A549 (cell line): ENCODE measurements around the gene MSMB. TPM values are rescaled to one million over a fixed set of nuclear protein-coding genes. Genes with fewer than 3 reads are reported as not detected.

Experiments used
- ATAC-seq, 2 experiments: fragments of 200-7000 bp in 1 of 2; fragments of >200 bp in 1 of 2; cut with Nextera tagmentation in 1 of 2; cut with Tn5 transposase in 1 of 2; 3 replicates each; pipeline versions ENCODE4 v1.8.0 to v1.9.1; 2018 to 2020; ENCODE audit warnings: mild to moderate bottlenecking in 1 of 2, moderate library complexity in 1 of 2
- CTCF ChIA-PET: fragments of 300-600 bp; sonication (Branson Sonifier 250); formaldehyde crosslinking; extraction: SDS; loops from one replicate; lab custom pipeline; 2021; ENCODE audit warnings: antibody characterized with exemption, inconsistent platforms; lab: Yijun Ruan, JAX
- POLR2A ChIA-PET: fragments of 350-600 bp; formaldehyde crosslinking; extraction: SDS; loops from one replicate; lab custom pipeline; 2021; ENCODE audit warnings: antibody characterized with exemption, inconsistent platforms; lab: Yijun Ruan, JAX
- DNase-seq, 2 experiments: peaks; one replicate each; pipeline versions ENCODE4 v3.0.0 to v3.0.0-alpha.2; 2011 to 2016; ENCODE audit warnings: low read depth in 1 of 2, low spot score in 1 of 2
- FAIRE-seq: peaks from 2 replicates; lab custom pipeline; 2011; peaks lifted over from hg19 to GRCh38; lab: Jason Lieb, UNC
- H3K27ac ChIP-seq, 2 experiments: fragments of >200 bp; sonication (Bioruptor Twin); formaldehyde crosslinking; 3 replicates each; pipeline ENCODE4 v1.5.1; 2016 to 2017
- H3K4me1 ChIP-seq: fragments of >200 bp; sonication (Bioruptor Twin); formaldehyde crosslinking; 3 replicates; pipeline ENCODE4 v1.6.1; 2016
- H3K4me2 ChIP-seq: fragments of >200 bp; sonication (Bioruptor Twin); formaldehyde crosslinking; 3 replicates; pipeline ENCODE4 v1.6.1; 2016
- H3K4me3 ChIP-seq: fragments of >200 bp; sonication (Bioruptor Twin); formaldehyde crosslinking; 3 replicates; pipeline ENCODE4 v1.5.1; 2016
- H3K9me3 ChIP-seq: fragments of >200 bp; sonication (Bioruptor Twin); formaldehyde crosslinking; 3 replicates; pipeline ENCODE4 v1.6.1; 2016
- CBX2 ChIP-seq: fragments of 200-600 bp; sonication (generic); IDR thresholded peaks from 2 replicates; pipeline ENCODE4 v1.6.1; 2016; ENCODE audit warnings: low read depth, mild to moderate bottlenecking, borderline replicate concordance
- CBX8 ChIP-seq: fragments of 200-600 bp; sonication (generic); IDR thresholded peaks from 2 replicates; pipeline ENCODE4 v1.6.1; 2016
- ESRRA ChIP-seq: fragments of 150-350 bp; IDR thresholded peaks from 2 replicates; pipeline ENCODE4 v1.6.1; 2014; ENCODE audit warnings: mild to moderate bottlenecking, low read length, borderline replicate concordance
- HEYL ChIP-seq: fragments of 250-450 bp; sonication (Bioruptor Pico); IDR thresholded peaks from 2 replicates; pipeline ENCODE4 v1.8.0; 2021; ENCODE audit warnings: mild to moderate bottlenecking, moderate library complexity
- JUN ChIP-seq, 2 experiments: fragments of >200 bp; sonication (Bioruptor Twin); formaldehyde crosslinking; IDR thresholded peaks; 2 replicates in 1 of 2; 3 replicates in 1 of 2; pipeline ENCODE4 v1.6.1; 2016 to 2017
- MAFK ChIP-seq: fragments of 450-650 bp; IDR thresholded peaks from 2 replicates; pipeline ENCODE4 v1.6.1; 2014; ENCODE audit not compliant: partially characterized antibody
- NFE2L2 ChIP-seq: fragments of 150-350 bp; conservative IDR thresholded peaks from 2 replicates; pipeline ENCODE4 v1.6.1; 2014; ENCODE audit warnings: low read length
- PHF8 ChIP-seq: fragments of 200-600 bp; sonication (generic); IDR thresholded peaks from 2 replicates; pipeline ENCODE4 v1.6.1; 2016; ENCODE audit warnings: low read depth, mild to moderate bottlenecking, antibody characterized with exemption, moderate library complexity, borderline replicate concordance
- POLR2AphosphoS2 ChIP-seq: conservative IDR thresholded peaks from 2 replicates; pipeline ENCODE4 v1.6.1; 2012; ENCODE audit warnings: low read length, improper control_type of control experiment, inconsistent platforms
- RAD21 ChIP-seq, 2 experiments: fragments of >200 bp in 1 of 2; sonication (Bioruptor Twin) in 1 of 2; formaldehyde crosslinking in 1 of 2; IDR thresholded peaks in 1 of 2; conservative IDR thresholded peaks in 1 of 2; 2 replicates in 1 of 2; 3 replicates in 1 of 2; pipeline ENCODE4 v1.6.1; 2012 to 2018; ENCODE audit warnings: inconsistent platforms in 1 of 2
- RARB ChIP-seq: fragments of 250-450 bp; sonication (Bioruptor Pico); IDR thresholded peaks from 2 replicates; pipeline ENCODE4 v1.8.0; 2021; ENCODE audit warnings: mild to moderate bottlenecking, moderate library complexity
- SMC3 ChIP-seq: fragments of >200 bp; sonication (Bioruptor Twin); formaldehyde crosslinking; IDR thresholded peaks from 3 replicates; pipeline ENCODE4 v1.6.1; 2018; ENCODE audit warnings: inconsistent platforms
- TP53 ChIP-seq: fragments of 250-450 bp; sonication (Bioruptor Pico); IDR thresholded peaks from 2 replicates; pipeline ENCODE4 v1.5.0; 2021; ENCODE audit warnings: mild to moderate bottlenecking, moderate library complexity
- ZC3H11A ChIP-seq: fragments of 450-650 bp; IDR thresholded peaks from 2 replicates; pipeline ENCODE4 v1.6.1; 2014; ENCODE audit warnings: antibody characterized with exemption, mild to moderate bottlenecking
- WGBS: methylation state at CpG from one replicate; pipeline ENCODE4 v1.1.6; 2017; ENCODE audit errors: missing lambda C conversion rate; 5-methylcytosine and 5-hydroxymethylcytosine counted together
- polyA plus RNA-seq, 4 experiments: library from polyadenylated mRNA; depleted of rRNA in 3 of 4; stranded (reverse); fragments of >200 nt; fragmentation: RNase III in 1 of 4; extraction: RNeasy Plus Mini Kit Qiagen cat#74134 plus additional on column Dnase treatment in 1 of 4; gene quantifications; 2 replicates in 3 of 4; 3 replicates in 1 of 4; pipeline ENCODE4 v1.2.3, GENCODE V29; 2011 to 2017
- TF ChIP-seq, protein P1 (sequence below): fragments of >200 bp; sonication (Bioruptor Twin); formaldehyde crosslinking; IDR thresholded peaks from 3 replicates; pipeline ENCODE4 v1.6.1; 2016
- TF ChIP-seq, protein P2 (sequence below): fragments of >200 bp; sonication (Bioruptor Twin); formaldehyde crosslinking; IDR thresholded peaks from 3 replicates; pipeline ENCODE4 v1.5.1; 2016
- TF ChIP-seq, protein P3 (sequence below): fragments of 250-450 bp; sonication (Bioruptor Pico); IDR thresholded peaks from 2 replicates; pipeline ENCODE4 v1.5.0; 2021; ENCODE audit warnings: mild to moderate bottlenecking, moderate library complexity, borderline replicate concordance

MSMB gene
- polyA plus RNA-seq, 2 of the 4 experiments (the other 2 are of a cell fraction): 0.26 TPM; not detected in 1

DNA sequence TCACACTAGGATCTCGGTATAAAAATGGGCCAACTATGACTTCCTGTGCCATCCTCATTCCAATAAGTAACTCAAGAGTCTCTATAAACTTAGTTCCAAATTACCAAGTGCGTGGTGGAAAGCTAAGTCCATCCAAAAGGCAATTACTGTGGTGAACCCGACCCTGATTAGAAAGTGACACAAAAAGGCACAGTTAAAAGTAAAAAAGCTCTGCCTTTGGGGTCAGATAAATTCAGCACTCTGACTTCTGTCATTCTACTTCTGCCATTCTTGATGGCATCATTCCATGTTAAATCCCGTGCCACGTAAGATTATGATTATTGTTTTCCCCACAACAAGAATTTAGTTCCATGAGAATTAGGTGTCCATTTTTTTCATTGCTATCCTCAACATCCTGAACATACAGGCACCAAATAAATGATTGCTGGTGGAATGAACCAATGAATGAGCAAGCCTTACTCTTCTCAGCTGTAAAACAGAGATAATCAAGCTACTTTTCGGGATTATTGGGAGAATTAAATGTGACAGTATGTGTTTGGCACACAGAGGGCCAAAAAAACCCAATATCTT lies 16.5 kb downstream of the MSMB start:
- Histone ChIP-seq H3K27ac (peak overlapping the region; percentile 89 to 92), H3K4me2 (peak overlapping the region; percentile 98), H3K4me3 (peak overlapping the region; percentile 84), H3K4me1 (peaks cover 36% of the 10 kb centered on the region), H3K9me3 (no peaks in the 10 kb centered on the region)
- TF ChIP-seq ZC3H11A: no peak
- no peak for TF ChIP-seq JUN (IDR thresholded peaks at IDR 0.05)
- TF ChIP-seq POLR2AphosphoS2: no peak
- TF ChIP-seq RARB (CRISPR knock-in tag): no peak
- no peak for TF ChIP-seq CBX2
- TF ChIP-seq, protein P1, sequence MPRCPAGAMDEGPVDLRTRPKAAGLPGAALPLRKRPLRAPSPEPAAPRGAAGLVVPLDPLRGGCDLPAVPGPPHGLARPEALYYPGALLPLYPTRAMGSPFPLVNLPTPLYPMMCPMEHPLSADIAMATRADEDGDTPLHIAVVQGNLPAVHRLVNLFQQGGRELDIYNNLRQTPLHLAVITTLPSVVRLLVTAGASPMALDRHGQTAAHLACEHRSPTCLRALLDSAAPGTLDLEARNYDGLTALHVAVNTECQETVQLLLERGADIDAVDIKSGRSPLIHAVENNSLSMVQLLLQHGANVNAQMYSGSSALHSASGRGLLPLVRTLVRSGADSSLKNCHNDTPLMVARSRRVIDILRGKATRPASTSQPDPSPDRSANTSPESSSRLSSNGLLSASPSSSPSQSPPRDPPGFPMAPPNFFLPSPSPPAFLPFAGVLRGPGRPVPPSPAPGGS: no peak
- TF ChIP-seq PHF8: no peak
- ChIA-PET POLR2A (no interaction called here), CTCF (interaction anchor here (0.5 to 2.9 kb wide), 12 partner anchors 8 to 1267 kb away, joined by 3 to 16 read pairs (median 4); no protein-coding TSS in a partner anchor)
- ATAC-seq (no peak), FAIRE-seq (no peak), DNase-seq (no peak)
- WGBS: 7% methylated on average over 6 of the region's 6 CpGs

GRCh38 chr10:46028584-46029460 lies 17.2 kb downstream of the MSMB start:
- ATAC-seq: peak; percentile 56 to 64
- POLR2A ChIA-PET: no interaction called here
- H3K4me2 ChIP-seq: peak overlapping the region; percentile 98
- FAIRE-seq: no peak
- peak overlapping the region; percentile 89 to 92 for H3K27ac ChIP-seq
- DNase-seq: peak; percentile 66 to 80
- H3K9me3 ChIP-seq: no peaks in the 10 kb centered on the region
- TF ChIP-seq CBX8 (no peak), NFE2L2 (no peak), TP53 (CRISPR knock-in tag) (no peak), MAFK (peak; percentile 75), RAD21 (conservative IDR thresholded peaks at IDR 0.05 in 1 of 2, IDR thresholded peaks at IDR 0.05 in 1 of 2) (peak; percentile 73 to 74; a peak in 4 of 5 replicates), ESRRA (peak; percentile 56; the same call in 1 of the 2 replicates), SMC3 (peak; percentile 51), HEYL (CRISPR knock-in tag) (no peak)
- TF ChIP-seq, protein P2, sequence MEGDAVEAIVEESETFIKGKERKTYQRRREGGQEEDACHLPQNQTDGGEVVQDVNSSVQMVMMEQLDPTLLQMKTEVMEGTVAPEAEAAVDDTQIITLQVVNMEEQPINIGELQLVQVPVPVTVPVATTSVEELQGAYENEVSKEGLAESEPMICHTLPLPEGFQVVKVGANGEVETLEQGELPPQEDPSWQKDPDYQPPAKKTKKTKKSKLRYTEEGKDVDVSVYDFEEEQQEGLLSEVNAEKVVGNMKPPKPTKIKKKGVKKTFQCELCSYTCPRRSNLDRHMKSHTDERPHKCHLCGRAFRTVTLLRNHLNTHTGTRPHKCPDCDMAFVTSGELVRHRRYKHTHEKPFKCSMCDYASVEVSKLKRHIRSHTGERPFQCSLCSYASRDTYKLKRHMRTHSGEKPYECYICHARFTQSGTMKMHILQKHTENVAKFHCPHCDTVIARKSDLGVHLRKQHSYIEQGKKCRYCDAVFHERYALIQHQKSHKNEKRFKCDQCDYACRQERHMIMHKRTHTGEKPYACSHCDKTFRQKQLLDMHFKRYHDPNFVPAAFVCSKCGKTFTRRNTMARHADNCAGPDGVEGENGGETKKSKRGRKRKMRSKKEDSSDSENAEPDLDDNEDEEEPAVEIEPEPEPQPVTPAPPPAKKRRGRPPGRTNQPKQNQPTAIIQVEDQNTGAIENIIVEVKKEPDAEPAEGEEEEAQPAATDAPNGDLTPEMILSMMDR: peak; percentile 73
- TF ChIP-seq, protein P3, sequence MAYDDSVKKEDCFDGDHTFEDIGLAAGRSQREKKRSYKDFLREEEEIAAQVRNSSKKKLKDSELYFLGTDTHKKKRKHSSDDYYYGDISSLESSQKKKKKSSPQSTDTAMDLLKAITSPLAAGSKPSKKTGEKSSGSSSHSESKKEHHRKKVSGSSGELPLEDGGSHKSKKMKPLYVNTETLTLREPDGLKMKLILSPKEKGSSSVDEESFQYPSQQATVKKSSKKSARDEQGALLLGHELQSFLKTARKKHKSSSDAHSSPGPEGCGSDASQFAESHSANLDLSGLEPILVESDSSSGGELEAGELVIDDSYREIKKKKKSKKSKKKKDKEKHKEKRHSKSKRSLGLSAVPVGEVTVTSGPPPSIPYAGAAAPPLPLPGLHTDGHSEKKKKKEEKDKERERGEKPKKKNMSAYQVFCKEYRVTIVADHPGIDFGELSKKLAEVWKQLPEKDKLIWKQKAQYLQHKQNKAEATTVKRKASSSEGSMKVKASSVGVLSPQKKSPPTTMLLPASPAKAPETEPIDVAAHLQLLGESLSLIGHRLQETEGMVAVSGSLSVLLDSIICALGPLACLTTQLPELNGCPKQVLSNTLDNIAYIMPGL: no peak
- TF ChIP-seq, all 56 proteins: peak for 5
- Histone ChIP-seq H3K4me3 (peak overlapping the region; percentile 84), H3K4me1 (peaks cover 43% of the 10 kb centered on the region)
- CTCF ChIA-PET: interaction anchor here (0.5 to 2.9 kb wide), 14 partner anchors 8 to 1268 kb away, joined by 3 to 16 read pairs (median 4); no protein-coding TSS in a partner anchor
- WGBS: 9% methylated on average over 6 of the region's 6 CpGs
